ENCODE results near the gene IFIT5. TPM values are rescaled to one million over a fixed set of nuclear protein-coding genes. Genes with fewer than 3 reads are reported as not detected.
A peak's percentile ranks its signal among the peaks of the same experiment; 100 is the strongest.
"Not testable (repeated sequence)": the region's sequence is repeated elsewhere in the genome, so short reads cannot be mapped to it uniquely, and the experiment has no call there.

IFIT5 gene
- total RNA-seq, 2 experiments from 2014 or later = 10.1 to 10.9 TPM

- intact Hi-C loops (cut with micrococcal nuclease) = no loop called here
- Mint-ChIP-seq H3K4me1 (ENCODE audit: low read depth) (peaks cover 2% of the 10 kb centered on the region), H3K27me3 (peaks cover 1% of the 10 kb centered on the region), H3K27ac (no peak overlapping the region), H3K4me3 (no peak overlapping the region), H3K36me3 (no peaks in the 10 kb centered on the region), H3K9me3 (no peaks in the 10 kb centered on the region)
- CTCF ChIA-PET = no interaction called here
- DNase-seq = no peak
- POLR2A ChIA-PET = no interaction called here
These were observed 31.6 kb upstream of the IFIT5 start for GRCh38 chr10:89382757-89383156.

GRCh38 chr10:89384474-89385340 is 29.7 kb upstream of the IFIT5 start:
- H3K4me3 Mint-ChIP-seq = no peak overlapping the region
- H3K4me1 Mint-ChIP-seq (ENCODE audit: low read depth) = peaks cover 2% of the 10 kb centered on the region
- ChIA-PET CTCF (no interaction called here), POLR2A (no interaction called here)
- no peak overlapping the region for H3K27ac Mint-ChIP-seq
- no peaks in the 10 kb centered on the region for H3K36me3 Mint-ChIP-seq
- intact Hi-C loops (cut with micrococcal nuclease) = no loop called here
- DNase-seq = no peak
- H3K9me3 Mint-ChIP-seq = no peaks in the 10 kb centered on the region
- peaks cover 1% of the 10 kb centered on the region for H3K27me3 Mint-ChIP-seq

- peaks cover 15% of the 10 kb centered on the region for H3K4me1 Mint-ChIP-seq (ENCODE audit: low read depth)
- no peak for DNase-seq
- POLR2A ChIA-PET = no interaction called here
- CTCF ChIA-PET = interaction anchor here (0.7 to 1.0 kb wide), 2 partner anchors 21 to 171 kb away, joined by 3 read pairs; no protein-coding TSS in a partner anchor
- H3K27ac Mint-ChIP-seq = no peak overlapping the region
- peaks cover 1% of the 10 kb centered on the region for H3K27me3 Mint-ChIP-seq
- H3K4me3 Mint-ChIP-seq = no peak overlapping the region
- no peaks in the 10 kb centered on the region for H3K9me3 Mint-ChIP-seq
- intact Hi-C loops (cut with micrococcal nuclease) = no loop called here
- no peaks in the 10 kb centered on the region for H3K36me3 Mint-ChIP-seq
These were observed 25.6 kb upstream of the IFIT5 start for GRCh38 chr10:89388806-89389205.

- ChIA-PET CTCF (interaction anchor here (0.7 to 1.0 kb wide), 3 partner anchors 21 to 172 kb away, joined by 3 read pairs; no protein-coding TSS in a partner anchor), POLR2A (no interaction called here)
- H3K27me3 Mint-ChIP-seq = peaks cover 1% of the 10 kb centered on the region
- H3K9me3 Mint-ChIP-seq = no peaks in the 10 kb centered on the region
- intact Hi-C loops (cut with micrococcal nuclease) = no loop called here
- no peak overlapping the region for H3K27ac Mint-ChIP-seq
- H3K4me1 Mint-ChIP-seq (ENCODE audit: low read depth) = peaks cover 20% of the 10 kb centered on the region
- H3K4me3 Mint-ChIP-seq = no peak overlapping the region
- H3K36me3 Mint-ChIP-seq = no peaks in the 10 kb centered on the region
- DNase-seq = no peak
These were observed 25.1 kb upstream of the IFIT5 start for GRCh38 chr10:89389254-89389653.

GRCh38 chr10:89390476-89391225 is 23.7 kb upstream of the IFIT5 start:
- Mint-ChIP-seq H3K4me3 (no peak overlapping the region), H3K4me1 (ENCODE audit: low read depth) (peaks cover 27% of the 10 kb centered on the region), H3K9me3 (no peaks in the 10 kb centered on the region), H3K27ac (no peak overlapping the region), H3K36me3 (no peaks in the 10 kb centered on the region), H3K27me3 (peaks cover 1% of the 10 kb centered on the region)
- no peak for DNase-seq
- ChIA-PET CTCF (interaction anchor here (1.4 kb wide), 1 partner anchor 58 kb away, joined by 5 read pairs; no protein-coding TSS in a partner anchor), POLR2A (no interaction called here)
- intact Hi-C loops (cut with micrococcal nuclease) = no loop called here

GRCh38 chr10:89391226-89391576 is 23.2 kb upstream of the IFIT5 start:
- H3K27ac Mint-ChIP-seq; intact Hi-C loops (cut with micrococcal nuclease); H3K27me3 Mint-ChIP-seq; H3K36me3 Mint-ChIP-seq; H3K9me3 Mint-ChIP-seq; DNase-seq; POLR2A ChIA-PET; H3K4me3 Mint-ChIP-seq: not testable (repeated sequence)
- peaks cover 27% of the 10 kb centered on the region for H3K4me1 Mint-ChIP-seq (ENCODE audit: low read depth)
- CTCF ChIA-PET = interaction anchor here (1.4 kb wide), 1 partner anchor 59 kb away, joined by 5 read pairs; no protein-coding TSS in a partner anchor

GRCh38 chr10:89391907-89392756 is 22.2 kb upstream of the IFIT5 start, which contains the start of gene IFIT1:
Gene IFIT1 (plus strand): TSS chr10:89392623. CDS start chr10:89392713, 90 bp downstream.
- peak within 1 kb of the TSS; percentile 38 for H3K27ac Mint-ChIP-seq
- CTCF ChIA-PET = interaction anchor here (0.6 to 1.5 kb wide), 9 partner anchors 11 to 175 kb away, joined by 3 to 5 read pairs (median 3); no protein-coding TSS in a partner anchor
- no peaks in the 10 kb centered on the region for H3K36me3 Mint-ChIP-seq
- H3K4me3 Mint-ChIP-seq = peak within 1 kb of the TSS; percentile 74
- peaks cover 27% of the 10 kb centered on the region for H3K4me1 Mint-ChIP-seq (ENCODE audit: low read depth)
- H3K27me3 Mint-ChIP-seq = no peaks in the 10 kb centered on the region
- intact Hi-C loops (cut with micrococcal nuclease) = loop anchor here (1.0 kb wide), 3 partner anchors 22 to 141 kb away; partner anchors contain the start of genes IFIT5 and LIPA
- H3K9me3 Mint-ChIP-seq = no peaks in the 10 kb centered on the region
- POLR2A ChIA-PET = interaction anchor here (0.9 to 1.9 kb wide), 2 partner anchors 22 to 60 kb away, joined by 3 to 5 read pairs; partner anchors contain the start of gene IFIT5
- DNase-seq = peak; percentile 47

- H3K27ac Mint-ChIP-seq = no peak overlapping the region
- no peaks in the 10 kb centered on the region for H3K36me3 Mint-ChIP-seq
- ChIA-PET CTCF (interaction anchor here (0.7 to 1.5 kb wide), 4 partner anchors 10 to 176 kb away, joined by 3 to 4 read pairs (median 3); no protein-coding TSS in a partner anchor), POLR2A (interaction anchor here (0.6 to 1.9 kb wide), 2 partner anchors 21 to 25 kb away, joined by 3 to 5 read pairs; partner anchors contain the start of gene IFIT5)
- intact Hi-C loops (cut with micrococcal nuclease) = loop anchor here (1.0 kb wide), 3 partner anchors 21 to 142 kb away; partner anchors contain the start of genes IFIT5 and LIPA
- peaks cover 27% of the 10 kb centered on the region for H3K4me1 Mint-ChIP-seq (ENCODE audit: low read depth)
- H3K4me3 Mint-ChIP-seq = peak overlapping the region; percentile 74
- no peak for DNase-seq
- no peaks in the 10 kb centered on the region for H3K27me3 Mint-ChIP-seq
- H3K9me3 Mint-ChIP-seq = no peaks in the 10 kb centered on the region
These were observed 21.4 kb upstream of the IFIT5 start for GRCh38 chr10:89392974-89393373.

- H3K9me3 Mint-ChIP-seq = no peaks in the 10 kb centered on the region
- H3K4me1 Mint-ChIP-seq (ENCODE audit: low read depth) = peaks cover 27% of the 10 kb centered on the region
- ChIA-PET CTCF (interaction anchor here (1.5 kb wide), 1 partner anchor 177 kb away, joined by 3 read pairs; no protein-coding TSS in a partner anchor), POLR2A (no interaction called here)
- H3K36me3 Mint-ChIP-seq = no peaks in the 10 kb centered on the region
- no peak for DNase-seq
- intact Hi-C loops (cut with micrococcal nuclease) = no loop called here
- no peak overlapping the region for H3K4me3 Mint-ChIP-seq
- H3K27ac Mint-ChIP-seq = no peak overlapping the region
- H3K27me3 Mint-ChIP-seq = no peaks in the 10 kb centered on the region
These were observed 20.5 kb upstream of the IFIT5 start for GRCh38 chr10:89393898-89394297.

- Mint-ChIP-seq H3K27me3 (no peaks in the 10 kb centered on the region), H3K4me3 (no peak overlapping the region), H3K4me1 (ENCODE audit: low read depth) (peaks cover 30% of the 10 kb centered on the region), H3K9me3 (no peaks in the 10 kb centered on the region), H3K27ac (no peak overlapping the region), H3K36me3 (no peaks in the 10 kb centered on the region)
- CTCF ChIA-PET = no interaction called here
- no peak for DNase-seq
- intact Hi-C loops (cut with micrococcal nuclease) = no loop called here
- POLR2A ChIA-PET = no interaction called here
These were observed 19.2 kb upstream of the IFIT5 start for GRCh38 chr10:89395141-89395540.

- Mint-ChIP-seq H3K27me3 (no peaks in the 10 kb centered on the region), H3K4me1 (ENCODE audit: low read depth) (peaks cover 18% of the 10 kb centered on the region), H3K36me3 (no peaks in the 10 kb centered on the region), H3K9me3 (no peaks in the 10 kb centered on the region), H3K4me3 (no peak overlapping the region), H3K27ac (no peak overlapping the region)
- no peak for DNase-seq
- POLR2A ChIA-PET = no interaction called here
- CTCF ChIA-PET = no interaction called here
- intact Hi-C loops (cut with micrococcal nuclease) = no loop called here
These were observed 16.2 kb upstream of the IFIT5 start for GRCh38 chr10:89398003-89398749.

Measured in activated CD4-positive, alpha-beta memory T cell treated with anti-CD3 and anti-CD28 coated beads for 36 hours (primary cell).